ENCODE measurements around the gene TUBG1. TPM values are rescaled to one million over a fixed set of nuclear protein-coding genes. Genes with fewer than 3 reads are reported as not detected.

Gene TUBG1
- total and polyA plus RNA-seq, 9 of the 15 experiments (the other 6 are each of a cell fraction or from before 2014, with no cell fraction given) = 33.1 to 147 (median 66.0) TPM

DNA sequence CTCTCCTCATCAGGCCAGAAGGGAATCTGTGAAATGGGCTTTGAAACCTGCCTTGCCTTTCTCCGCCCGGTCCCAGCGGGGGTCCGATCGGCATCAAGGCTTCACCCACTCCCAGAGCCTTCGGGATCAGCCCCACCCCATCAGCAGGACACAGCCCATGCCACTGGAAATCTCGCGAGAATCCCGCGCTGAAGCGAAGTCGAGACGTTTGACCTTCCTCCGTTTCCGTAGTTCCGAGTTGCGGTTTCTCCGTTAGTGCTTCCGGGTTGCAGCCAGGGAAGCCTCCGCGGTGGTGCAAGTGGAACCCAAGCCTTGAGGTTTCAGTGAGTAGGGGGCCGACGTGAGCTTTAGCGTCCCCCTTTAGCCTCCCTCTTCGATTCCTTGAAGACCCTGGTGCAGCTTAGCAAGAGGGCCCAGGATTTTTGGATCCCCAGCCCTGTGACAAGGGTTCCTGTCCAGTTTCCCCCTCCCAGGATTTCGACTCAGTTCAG, 47.5 kb upstream of the TUBG1 start, which contains the start of gene COASY (continued):
- TF ChIP-seq DMBX1 (CRISPR knock-in tag; IDR thresholded peaks at IDR 0.05; ENCODE audit: borderline replicate concordance) (no peak), KLF13 (tag; IDR thresholded peaks at IDR 0.05; ENCODE audit: borderline replicate concordance, low read depth) (no peak), RAD21 (CRISPR knock-in tag; conservative IDR thresholded peaks at IDR 0.05 in 1 of 2, IDR thresholded peaks at IDR 0.05 in 1 of 2) (no peak), ZNF584 (CRISPR knock-in tag; IDR thresholded peaks at IDR 0.05; ENCODE audit: low read depth) (no peak), SIN3A (IDR thresholded peaks at IDR 0.05; ENCODE audit: borderline replicate concordance in 2 of 2, control insufficient read depth in 1 of 2, low read depth in 2 of 2, low read length in 2 of 2) (peak; percentile 84 to 93; a peak in 3 of 4 replicates), RBM14 (IDR thresholded peaks at IDR 0.05; ENCODE audit: borderline replicate concordance, insufficient read depth, low read depth, low read length) (no peak), STAG1 (CRISPR knock-in tag; IDR thresholded peaks at IDR 0.05; ENCODE audit: borderline replicate concordance) (no peak)
- TF ChIP-seq, protein P1, sequence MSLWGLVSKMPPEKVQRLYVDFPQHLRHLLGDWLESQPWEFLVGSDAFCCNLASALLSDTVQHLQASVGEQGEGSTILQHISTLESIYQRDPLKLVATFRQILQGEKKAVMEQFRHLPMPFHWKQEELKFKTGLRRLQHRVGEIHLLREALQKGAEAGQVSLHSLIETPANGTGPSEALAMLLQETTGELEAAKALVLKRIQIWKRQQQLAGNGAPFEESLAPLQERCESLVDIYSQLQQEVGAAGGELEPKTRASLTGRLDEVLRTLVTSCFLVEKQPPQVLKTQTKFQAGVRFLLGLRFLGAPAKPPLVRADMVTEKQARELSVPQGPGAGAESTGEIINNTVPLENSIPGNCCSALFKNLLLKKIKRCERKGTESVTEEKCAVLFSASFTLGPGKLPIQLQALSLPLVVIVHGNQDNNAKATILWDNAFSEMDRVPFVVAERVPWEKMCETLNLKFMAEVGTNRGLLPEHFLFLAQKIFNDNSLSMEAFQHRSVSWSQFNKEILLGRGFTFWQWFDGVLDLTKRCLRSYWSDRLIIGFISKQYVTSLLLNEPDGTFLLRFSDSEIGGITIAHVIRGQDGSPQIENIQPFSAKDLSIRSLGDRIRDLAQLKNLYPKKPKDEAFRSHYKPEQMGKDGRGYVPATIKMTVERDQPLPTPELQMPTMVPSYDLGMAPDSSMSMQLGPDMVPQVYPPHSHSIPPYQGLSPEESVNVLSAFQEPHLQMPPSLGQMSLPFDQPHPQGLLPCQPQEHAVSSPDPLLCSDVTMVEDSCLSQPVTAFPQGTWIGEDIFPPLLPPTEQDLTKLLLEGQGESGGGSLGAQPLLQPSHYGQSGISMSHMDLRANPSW (CRISPR knock-in tag; IDR thresholded peaks at IDR 0.05) = no peak
- TF ChIP-seq, protein P2, sequence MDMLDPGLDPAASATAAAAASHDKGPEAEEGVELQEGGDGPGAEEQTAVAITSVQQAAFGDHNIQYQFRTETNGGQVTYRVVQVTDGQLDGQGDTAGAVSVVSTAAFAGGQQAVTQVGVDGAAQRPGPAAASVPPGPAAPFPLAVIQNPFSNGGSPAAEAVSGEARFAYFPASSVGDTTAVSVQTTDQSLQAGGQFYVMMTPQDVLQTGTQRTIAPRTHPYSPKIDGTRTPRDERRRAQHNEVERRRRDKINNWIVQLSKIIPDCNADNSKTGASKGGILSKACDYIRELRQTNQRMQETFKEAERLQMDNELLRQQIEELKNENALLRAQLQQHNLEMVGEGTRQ (CRISPR knock-in tag; IDR thresholded peaks at IDR 0.05) = no peak
- TF ChIP-seq, protein P3, sequence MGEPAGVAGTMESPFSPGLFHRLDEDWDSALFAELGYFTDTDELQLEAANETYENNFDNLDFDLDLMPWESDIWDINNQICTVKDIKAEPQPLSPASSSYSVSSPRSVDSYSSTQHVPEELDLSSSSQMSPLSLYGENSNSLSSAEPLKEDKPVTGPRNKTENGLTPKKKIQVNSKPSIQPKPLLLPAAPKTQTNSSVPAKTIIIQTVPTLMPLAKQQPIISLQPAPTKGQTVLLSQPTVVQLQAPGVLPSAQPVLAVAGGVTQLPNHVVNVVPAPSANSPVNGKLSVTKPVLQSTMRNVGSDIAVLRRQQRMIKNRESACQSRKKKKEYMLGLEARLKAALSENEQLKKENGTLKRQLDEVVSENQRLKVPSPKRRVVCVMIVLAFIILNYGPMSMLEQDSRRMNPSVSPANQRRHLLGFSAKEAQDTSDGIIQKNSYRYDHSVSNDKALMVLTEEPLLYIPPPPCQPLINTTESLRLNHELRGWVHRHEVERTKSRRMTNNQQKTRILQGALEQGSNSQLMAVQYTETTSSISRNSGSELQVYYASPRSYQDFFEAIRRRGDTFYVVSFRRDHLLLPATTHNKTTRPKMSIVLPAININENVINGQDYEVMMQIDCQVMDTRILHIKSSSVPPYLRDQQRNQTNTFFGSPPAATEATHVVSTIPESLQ (CRISPR knock-in tag; IDR thresholded peaks at IDR 0.05) = no peak
- TF ChIP-seq, protein P4, sequence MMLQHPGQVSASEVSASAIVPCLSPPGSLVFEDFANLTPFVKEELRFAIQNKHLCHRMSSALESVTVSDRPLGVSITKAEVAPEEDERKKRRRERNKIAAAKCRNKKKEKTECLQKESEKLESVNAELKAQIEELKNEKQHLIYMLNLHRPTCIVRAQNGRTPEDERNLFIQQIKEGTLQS (IDR thresholded peaks at IDR 0.05) = no peak
- TF ChIP-seq, protein P4 (CRISPR knock-in tag; conservative IDR thresholded peaks at IDR 0.05) = no peak
- TF ChIP-seq, protein P5, sequence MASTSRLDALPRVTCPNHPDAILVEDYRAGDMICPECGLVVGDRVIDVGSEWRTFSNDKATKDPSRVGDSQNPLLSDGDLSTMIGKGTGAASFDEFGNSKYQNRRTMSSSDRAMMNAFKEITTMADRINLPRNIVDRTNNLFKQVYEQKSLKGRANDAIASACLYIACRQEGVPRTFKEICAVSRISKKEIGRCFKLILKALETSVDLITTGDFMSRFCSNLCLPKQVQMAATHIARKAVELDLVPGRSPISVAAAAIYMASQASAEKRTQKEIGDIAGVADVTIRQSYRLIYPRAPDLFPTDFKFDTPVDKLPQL (IDR thresholded peaks at IDR 0.05; ENCODE audit: extremely low read depth, insufficient read length) = no peak
- TF ChIP-seq, protein P6, sequence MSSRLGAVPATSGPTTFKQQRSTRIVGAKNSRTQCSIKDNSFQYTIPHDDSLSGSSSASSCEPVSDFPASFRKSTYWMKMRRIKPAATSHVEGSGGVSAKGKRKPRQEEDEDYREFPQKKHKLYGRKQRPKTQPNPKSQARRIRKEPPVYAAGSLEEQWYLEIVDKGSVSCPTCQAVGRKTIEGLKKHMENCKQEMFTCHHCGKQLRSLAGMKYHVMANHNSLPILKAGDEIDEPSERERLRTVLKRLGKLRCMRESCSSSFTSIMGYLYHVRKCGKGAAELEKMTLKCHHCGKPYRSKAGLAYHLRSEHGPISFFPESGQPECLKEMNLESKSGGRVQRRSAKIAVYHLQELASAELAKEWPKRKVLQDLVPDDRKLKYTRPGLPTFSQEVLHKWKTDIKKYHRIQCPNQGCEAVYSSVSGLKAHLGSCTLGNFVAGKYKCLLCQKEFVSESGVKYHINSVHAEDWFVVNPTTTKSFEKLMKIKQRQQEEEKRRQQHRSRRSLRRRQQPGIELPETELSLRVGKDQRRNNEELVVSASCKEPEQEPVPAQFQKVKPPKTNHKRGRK (tag; IDR thresholded peaks at IDR 0.05) = no peak
